GM12801 (cell line): ENCODE measurements around the gene AMHR2.

Experiments used
- CTCF ChIP-seq: IDR thresholded peaks from one replicate; pipeline ENCODE4 v1.5.1; 2011; ENCODE audit warnings: control low read depth; ENCODE audit not compliant: insufficient read length; ENCODE audit errors: extremely low read depth

The AMHR2 gene

GRCh38 chr12:53467082-53467481 is 43.4 kb downstream of the AMHR2 start:
- no peak for TF ChIP-seq CTCF

- TF ChIP-seq CTCF: no peak
Measured at GRCh38 chr12:53467880-53468279, 44.2 kb downstream of the AMHR2 start.

GRCh38 chr12:53468282-53468681 is 44.6 kb downstream of the AMHR2 start:
- TF ChIP-seq CTCF: no peak

GRCh38 chr12:53472056-53472582 is 48.5 kb downstream of the AMHR2 start:
- TF ChIP-seq CTCF: no peak

- TF ChIP-seq CTCF: no peak
Measured at GRCh38 chr12:53474077-53474476, 50.4 kb downstream of the AMHR2 start.

GRCh38 chr12:53474819-53475218 is 51.2 kb downstream of the AMHR2 start:
- no peak for TF ChIP-seq CTCF

GRCh38 chr12:53476769-53477209 is 53.1 kb downstream of the AMHR2 start:
- no peak for TF ChIP-seq CTCF
